GM19351 (cell line): Measurements from ENCODE around the gene GAB1.

Experiments used
- ATAC-seq: cut with Tn5 transposase; IDR thresholded peaks from one replicate; pipeline ENCODE4 v1.9.1; 2021; ENCODE audit warnings: mild to moderate bottlenecking, moderate library complexity; ENCODE audit not compliant: unreplicated experiment

The GAB1 gene

DNA sequence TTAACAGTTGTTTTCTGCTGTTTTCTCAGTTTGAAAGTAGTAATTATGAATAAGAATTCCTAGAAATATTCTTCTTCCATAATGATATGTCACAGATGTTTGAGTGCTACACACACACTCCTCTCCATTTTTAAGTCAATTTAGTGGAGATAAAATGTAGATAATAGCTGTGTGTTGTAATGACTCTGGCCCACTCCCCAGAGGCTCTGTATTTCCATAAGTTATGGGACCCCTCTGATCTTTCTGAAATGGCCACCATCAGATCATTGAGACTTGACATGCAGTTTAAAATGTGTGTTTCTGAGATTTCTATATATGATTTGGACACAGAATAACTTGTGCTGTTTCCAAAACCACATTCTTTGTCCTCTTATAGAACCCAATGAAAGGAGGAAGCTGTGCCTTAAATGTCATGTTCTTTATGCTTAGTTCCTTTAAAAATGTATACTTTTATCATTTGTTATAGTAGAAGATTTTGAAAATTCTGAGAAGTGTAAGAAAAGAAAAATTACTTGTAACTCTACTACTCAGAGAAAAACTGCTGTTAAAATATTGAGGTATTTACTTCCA, 46.4 kb downstream of the GAB1 start:
- no peak for ATAC-seq

DNA sequence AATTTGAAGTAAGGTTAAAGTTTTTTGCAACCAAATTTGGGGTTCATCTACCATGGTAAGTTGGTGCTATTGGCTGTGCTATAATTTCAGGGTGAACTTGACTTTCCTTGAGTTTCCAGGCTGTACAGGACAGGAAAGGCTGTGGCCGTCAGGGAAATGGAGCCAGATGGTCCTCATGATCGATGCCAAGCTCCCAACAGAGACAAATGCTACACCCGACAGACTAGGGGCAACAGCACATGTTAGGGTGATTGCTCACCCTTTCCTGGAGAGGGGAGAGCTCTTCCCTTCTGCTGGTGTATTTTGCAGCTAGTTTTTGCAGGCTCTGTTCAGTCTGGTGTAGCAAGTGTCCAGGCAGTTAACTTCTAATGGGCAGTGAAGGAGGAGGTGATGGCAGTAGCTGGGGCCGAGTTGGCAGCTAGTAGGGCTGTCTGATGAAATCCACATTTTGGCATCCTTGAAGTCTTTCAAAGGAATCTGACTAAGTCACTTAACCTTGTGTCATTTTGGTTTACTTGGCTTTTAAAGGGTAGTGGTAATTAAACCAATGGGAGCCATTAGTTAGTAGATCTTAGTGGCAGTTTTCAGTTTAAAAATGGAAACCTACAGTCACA, 47.8 kb downstream of the GAB1 start:
- no peak for ATAC-seq

DNA sequence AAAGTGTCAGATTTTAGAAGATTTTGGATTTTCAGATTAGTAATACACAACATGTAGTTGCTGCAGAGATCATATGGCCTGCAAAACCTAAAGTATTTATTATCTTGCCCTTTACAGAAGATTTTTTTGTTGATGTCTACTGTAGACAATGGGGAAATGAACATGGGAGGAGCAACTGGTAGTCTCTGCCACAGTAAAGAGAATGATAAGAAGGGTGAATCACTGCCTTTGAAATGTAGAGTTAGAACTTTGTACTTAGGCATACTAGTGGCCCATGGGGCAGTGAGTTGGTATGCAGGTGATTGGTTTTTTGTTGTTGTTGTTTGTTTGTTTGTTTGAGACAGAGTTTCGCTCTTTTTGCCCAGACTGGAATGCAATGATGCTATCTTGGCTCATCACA, 50.1 kb downstream of the GAB1 start:
- ATAC-seq, result no peak

DNA sequence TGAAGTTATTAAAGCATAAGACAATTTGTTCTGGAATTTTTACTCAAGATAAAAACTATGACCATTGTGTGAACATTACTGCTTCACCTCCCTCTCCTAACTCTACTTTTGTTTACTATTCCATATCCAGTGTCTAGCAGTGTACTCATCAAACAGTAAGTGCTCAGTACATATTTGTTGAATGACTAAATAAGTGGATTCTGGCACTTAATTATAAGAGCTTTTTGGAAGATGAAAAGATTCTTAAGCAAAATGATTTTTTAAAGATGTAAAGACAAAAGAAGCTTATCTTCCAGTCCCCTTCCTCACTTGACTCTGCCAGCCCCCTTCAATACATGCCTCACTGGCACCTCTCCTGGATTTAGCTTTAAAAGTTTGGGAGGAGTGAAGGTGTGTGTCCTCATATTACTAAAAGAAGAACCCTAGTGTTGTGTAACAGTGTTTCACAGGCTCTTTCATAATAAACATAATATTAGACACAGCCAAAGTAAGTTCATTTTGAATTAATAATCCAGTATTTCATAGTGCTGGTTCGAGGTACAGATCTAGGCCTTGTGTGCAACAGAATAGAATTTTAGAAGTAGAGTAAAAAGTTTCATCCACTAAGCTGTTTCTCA, 53.0 kb downstream of the GAB1 start:
- ATAC-seq, result no peak

DNA sequence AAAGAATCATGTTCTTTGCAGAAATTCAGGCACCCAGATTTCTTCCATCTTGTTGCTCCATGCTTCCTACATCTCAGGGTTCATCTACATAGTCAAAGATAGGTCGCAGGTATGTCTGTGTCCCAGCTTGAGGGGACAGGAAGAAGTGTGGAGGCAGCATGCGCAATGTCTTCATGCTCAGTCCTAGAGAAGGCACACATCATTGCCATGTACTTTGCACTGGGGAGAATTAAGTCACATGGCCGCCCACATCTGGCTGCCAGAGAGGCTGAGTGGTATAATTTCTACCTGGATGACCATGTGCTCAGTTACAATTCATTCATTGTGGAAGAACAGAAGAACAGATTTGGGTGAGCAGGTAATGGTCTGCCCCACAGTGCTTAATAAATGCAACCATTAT, 54.1 kb downstream of the GAB1 start:
- ATAC-seq, result no peak

DNA sequence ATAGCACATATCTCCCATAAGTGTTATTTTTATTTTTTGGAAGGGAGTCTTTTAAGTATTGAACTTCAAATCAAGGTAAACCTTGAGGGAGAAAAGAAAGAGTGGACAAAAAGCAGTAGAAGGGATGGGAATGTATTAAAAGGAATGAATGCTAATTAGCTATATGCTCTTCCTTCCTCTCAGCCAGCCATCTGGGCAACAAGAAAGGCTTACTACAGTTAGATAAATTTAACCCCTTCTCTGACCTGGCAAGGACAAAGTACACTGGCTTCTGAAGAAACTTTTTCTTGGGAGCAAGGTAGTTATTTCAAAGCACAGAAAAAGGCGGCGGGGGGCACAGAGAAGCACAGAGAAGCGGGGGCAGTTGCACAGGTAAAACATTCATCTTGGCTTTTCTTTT, 54.6 kb downstream of the GAB1 start:
- no peak for ATAC-seq

DNA sequence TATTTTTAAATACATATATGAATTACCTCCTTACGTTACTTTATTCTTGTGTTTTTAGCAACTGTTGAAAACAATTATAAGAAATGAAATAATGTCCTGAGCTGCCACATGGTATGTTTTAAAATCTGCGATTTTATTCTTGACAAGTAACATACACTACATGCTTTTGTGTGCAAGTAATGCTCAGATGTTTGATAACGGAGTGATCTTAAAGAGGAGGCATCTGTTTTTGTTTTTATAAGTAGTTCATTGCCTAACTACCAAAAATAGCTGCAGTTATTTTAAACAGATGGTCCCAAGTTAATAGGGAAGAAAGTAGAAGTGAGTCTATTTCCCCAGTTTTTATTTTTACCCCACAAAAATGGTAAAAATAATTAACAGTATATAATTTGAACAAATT, 55.2 kb downstream of the GAB1 start:
- ATAC-seq, result no peak

DNA sequence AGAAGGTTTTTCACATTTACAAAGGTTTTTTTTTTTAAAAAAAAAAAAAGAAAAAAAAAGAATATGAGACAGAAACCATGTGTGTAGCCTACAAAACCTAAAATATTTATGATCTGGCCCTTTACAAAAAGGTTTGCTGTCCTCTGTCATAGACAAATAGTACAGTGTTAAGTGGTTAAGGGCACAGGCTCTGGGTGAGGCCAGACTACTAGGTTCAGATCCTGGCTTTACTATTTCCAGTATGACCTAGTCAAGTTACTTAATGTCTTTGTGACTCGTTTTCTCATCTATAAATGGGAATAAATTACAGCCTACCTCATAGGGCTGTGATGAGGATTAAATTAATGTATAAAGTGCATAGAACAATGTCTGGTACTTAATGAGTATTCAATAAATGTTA, 56.5 kb downstream of the GAB1 start:
- no peak for ATAC-seq

DNA sequence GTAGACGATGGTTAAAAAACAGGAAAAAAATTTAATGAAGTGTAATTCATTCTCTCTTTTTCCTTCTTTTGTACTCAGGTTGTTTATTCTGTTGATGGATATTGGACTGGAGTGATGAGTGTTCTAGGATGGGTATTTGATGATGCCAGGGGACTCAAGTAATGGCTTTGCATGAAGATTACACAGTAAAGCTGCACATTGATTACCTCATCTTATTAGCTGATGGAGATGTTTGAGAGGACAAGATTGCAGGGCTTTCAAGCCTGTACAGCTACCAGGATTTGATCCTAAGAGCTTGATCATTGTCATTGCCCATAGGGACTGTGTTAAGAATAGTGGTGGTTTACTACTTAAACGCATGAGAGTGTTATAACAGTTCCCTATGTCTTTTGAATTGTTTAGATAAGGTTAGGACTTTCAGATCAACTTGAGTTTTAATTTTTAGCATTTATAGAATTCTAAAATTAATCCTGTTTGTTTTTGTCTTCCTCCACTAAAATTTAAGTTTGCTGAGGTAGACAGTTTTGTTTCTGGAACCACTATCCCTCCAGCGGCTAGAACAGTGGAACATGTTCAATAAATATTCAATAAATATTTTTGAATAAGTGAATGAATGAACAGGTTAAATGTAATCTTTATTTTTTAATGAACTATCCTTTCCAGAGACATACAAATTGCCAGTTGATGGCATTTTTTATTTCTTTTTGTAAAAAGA, 58.2 kb downstream of the GAB1 start:
- ATAC-seq, result no peak

DNA sequence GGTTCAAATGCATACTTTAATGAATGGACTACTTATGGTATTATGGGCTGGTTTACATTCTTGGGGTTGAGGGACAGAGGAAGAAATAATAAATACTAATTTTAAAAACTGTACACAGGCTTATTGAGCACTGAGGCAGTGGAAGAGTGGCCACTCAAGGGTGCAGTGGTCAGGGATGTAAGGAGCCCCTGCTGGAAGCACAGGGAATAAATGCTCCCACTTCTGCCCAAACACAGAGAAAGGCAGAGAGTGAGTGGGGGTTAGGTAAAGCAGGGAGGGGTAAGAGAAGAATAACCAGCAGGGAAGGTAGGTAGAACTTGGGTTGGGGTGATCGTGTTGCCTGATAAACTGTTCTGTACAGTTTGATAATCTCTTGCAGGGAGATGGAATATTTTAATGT, 60.0 kb downstream of the GAB1 start:
- ATAC-seq, result no peak

DNA sequence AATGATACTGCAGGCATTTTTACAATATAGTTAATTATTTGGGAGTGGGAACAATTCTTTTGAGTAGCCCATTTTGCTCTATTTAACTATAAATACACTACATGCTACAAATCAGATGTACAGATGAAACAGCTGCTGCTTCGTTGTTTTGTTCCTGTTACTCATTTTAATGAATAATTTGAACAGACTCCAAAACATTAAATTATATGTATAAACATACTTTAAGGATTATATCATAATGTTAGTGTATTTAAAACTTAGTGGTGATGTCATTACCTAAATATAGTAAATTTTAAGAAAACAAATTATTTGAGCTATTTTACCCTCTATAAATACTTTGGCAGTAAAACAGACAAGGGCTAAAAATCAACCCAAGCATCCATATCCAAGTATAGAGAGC, 60.7 kb downstream of the GAB1 start:
- no peak for ATAC-seq

DNA sequence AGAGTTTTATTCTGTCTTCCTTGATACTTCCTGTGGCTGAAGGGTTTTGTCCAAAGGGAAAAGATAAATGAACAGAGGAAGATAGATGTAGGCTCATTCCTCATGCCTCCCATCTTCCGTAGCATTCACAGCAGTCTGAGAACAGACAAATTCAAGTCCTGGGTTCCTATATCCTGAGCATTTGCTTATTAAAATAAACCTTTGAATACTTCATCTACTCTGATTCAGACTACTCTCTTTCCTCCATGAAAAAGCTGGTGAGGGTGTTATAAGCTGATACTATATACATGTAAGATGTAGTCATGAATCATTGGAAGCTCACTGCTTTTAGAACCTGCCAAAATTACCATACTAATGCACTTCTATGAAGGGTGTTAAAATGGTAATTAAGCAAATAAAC, 61.2 kb downstream of the GAB1 start:
- ATAC-seq, result no peak

DNA sequence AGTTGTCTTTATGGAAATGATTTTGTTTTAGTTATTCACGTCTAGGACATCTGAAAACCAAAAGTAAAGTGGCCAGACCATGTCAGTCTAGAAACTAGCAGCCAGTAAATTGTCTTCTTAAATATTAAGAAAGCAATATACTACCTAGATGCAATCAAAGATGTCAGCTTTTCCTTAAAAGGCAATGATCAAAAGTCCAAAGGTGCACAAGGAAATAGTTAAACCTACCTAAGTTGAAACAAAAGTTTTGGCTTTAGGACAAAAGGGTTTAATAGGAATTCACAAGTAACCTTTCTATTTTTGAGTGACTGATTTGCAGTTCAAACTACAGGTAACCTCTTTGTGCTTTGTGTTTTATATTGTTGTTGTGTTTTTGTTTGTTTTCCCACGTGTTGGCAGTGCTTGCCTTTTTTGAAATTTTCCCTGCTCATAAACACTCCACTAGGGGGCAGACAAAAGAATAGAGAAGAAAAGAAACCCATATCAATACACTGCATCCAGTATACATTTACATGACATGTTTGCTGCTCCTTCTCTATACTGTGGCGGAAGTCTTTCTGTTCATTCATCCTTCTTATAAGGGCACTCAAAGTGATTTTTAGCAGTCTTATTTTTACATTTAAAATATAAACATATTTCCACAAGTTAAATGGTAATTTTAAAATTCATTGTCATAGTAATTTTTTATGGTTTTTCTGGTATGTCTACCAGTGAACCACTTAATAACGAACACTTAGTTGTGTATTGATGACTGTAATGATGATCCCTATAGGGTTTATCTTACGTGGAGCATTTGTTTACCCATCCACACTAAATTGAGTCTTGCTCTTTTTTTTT, 62.7 kb downstream of the GAB1 start:
- peak; percentile 75 for ATAC-seq

DNA sequence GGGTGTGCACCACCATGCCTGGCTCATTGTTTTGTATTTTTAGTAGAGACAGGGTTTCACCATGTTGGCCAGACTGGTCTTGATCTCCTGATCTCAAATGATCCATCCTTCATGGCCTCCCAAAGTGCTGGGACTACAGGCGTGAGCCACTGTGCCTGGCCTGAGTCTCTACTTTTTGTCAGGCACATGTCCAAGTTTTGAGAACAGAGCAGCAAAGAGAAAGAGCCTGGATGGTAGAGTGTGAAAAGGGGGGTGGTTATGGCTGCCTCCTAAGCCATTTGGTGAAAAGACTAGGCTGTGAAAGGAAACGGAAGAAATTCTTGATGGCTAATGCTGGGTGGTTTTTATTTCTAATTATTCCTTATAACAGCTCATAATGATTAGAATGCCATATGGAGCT, 63.4 kb downstream of the GAB1 start:
- no peak for ATAC-seq

DNA sequence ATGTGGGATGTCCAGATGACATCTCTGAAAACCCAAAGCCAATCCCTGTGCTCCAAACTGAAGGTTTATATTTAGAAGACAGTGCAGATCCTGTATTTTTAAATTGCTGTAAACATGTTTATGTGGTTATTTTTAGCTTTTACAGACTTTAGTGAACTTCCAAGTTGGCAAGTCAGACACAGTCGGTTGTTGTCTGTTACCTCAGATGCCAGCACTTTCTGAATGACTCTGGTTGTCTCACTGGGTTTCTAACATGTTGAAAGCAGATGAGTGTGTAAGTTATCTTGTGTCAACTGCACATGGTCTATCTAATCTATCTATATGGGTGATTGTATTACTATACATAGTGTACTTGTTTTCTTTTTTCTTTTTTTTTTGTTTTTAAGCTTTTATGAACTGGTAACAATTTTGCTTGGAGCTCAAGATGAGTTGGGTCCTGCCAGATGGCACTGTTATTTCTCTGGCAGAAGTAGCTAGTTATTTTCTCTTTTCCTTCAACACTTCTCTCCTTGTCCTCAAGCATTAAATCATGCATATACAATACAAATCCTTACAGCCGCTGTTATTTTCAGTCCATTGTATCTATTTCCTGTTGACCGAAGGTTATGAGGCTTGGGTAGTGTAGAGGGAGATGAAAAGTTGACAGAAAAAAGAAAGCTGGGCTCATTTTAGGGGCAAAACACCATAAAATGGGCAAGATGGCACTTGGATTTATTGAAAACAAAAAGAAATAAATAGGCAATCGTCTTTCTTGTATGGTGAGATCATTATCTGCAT, 66.3 kb downstream of the GAB1 start:
- ATAC-seq, result peak; percentile 30

DNA sequence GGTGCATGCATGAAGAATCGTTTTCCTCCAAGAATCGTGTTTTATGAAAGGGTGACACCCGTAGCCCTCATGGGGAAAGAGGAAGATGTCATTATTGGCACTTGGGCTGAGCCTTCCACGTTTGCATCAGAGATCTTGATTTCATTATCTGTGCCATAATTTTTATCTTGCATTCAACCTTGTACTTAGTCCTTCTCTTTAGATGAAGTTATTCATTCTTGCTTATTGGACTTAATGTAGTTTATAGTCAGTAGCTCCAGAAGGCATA, 66.8 kb downstream of the GAB1 start:
- ATAC-seq, result no peak

DNA sequence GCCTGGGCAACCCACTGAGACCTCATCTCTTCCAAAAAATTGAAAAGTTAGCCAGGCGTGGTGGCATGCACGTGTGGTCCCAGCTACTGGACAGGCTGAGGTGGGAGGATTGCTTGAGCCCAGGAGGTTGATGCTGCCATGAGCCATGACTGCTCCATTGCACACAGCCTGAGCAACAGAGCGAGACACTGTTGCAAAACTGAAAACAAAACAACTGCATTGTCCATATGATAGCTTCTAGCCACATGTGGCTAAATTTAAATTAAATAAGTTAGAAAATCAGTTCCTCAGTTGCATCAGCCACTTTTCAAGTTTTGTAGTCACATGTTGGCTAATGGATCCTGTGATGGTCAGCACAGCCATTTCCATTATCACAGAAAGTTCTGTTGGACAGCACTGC, 67.9 kb downstream of the GAB1 start:
- ATAC-seq, result peak; percentile 92

DNA sequence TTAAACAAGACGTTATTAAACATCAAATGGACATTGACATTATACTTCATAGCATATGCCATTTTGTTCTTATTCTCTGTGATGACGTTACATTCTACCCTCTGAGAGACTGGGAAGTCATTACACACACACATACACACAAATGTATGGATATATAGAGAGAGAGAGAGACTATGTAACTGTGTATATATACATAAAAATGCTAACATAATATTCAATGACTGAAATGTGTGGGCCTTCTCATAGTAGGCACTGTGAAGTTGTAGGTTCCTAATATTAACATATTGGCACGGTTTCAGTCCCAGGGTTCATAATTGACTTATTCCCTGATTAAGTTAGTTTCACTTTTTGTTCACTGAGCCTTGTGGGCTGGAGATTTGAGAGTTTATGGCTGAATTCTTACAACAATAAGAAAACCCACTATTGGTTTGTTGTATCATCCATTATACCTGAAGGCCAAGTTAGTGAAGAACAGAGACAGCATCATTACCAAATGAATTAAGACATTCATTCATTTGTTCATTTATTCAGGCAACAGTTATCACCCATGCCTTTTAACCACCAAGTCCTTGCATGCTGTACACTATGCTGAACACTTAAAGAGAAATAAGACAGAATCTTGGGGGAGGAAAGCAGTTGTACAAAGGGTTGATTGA, 68.5 kb downstream of the GAB1 start:
- no peak for ATAC-seq

DNA sequence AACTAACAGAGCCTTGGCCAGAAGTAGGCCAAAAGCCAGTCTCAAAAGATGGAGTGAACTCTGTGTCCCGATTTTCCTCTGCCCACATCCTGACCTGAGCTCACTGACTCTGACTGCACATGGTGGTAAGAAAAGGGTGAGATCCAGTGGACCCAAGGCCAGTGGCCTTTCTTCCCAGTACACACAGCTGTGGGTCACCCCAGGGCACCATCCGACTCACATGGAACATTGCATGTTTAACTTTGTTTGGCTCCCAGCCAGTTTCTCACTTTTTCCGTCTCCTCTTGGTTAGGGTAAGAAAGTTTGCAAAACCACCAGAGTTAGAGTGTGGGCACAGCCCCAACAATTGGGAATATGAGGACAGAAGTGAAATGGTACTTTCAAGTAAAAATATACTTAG, 69.8 kb downstream of the GAB1 start:
- ATAC-seq, result no peak

DNA sequence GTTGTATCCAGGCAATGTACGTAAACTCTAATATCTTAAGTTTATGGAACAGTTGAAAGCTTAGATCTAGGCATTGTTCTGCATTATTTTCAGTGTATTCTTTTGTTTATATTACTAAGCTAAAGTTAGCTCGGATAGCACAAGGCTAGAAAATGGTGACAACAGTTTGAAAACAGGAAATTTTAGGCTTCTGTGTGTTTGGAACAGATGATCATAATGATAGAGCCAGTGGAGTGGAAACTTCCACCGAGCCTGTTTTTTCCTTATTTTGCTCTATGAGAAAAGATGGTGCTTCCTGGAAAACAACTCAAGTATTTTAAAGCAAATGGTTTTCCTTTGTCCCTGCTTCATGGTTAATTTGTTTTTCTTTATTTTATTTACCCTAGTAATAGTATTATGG, 70.8 kb downstream of the GAB1 start:
- no peak for ATAC-seq
